T47D (cell line): ENCODE results near the gene S100A14.
A peak's percentile ranks its signal among the peaks of the same experiment; 100 is the strongest.

ENCODE experiments used
- DNase-seq, 2 experiments: peaks; one replicate each; pipeline versions ENCODE4 v3.0.0 to v3.0.0-alpha.2; 2011 to 2012; ENCODE audit warnings: low read depth in 1 of 2, low spot score in 1 of 2
- JUND ChIP-seq: IDR thresholded peaks from 2 replicates; pipeline ENCODE4 v1.6.1; 2012; ENCODE audit warnings: low read depth
- in situ Hi-C: cut with HindIII; loops from 2 replicates; pipeline ENCODE4 v1.10.0; 2016; ENCODE audit warnings: low sequenced_read_pairs, low pct_unique_long_range_greater_than_20kb

Gene S100A14

DNA sequence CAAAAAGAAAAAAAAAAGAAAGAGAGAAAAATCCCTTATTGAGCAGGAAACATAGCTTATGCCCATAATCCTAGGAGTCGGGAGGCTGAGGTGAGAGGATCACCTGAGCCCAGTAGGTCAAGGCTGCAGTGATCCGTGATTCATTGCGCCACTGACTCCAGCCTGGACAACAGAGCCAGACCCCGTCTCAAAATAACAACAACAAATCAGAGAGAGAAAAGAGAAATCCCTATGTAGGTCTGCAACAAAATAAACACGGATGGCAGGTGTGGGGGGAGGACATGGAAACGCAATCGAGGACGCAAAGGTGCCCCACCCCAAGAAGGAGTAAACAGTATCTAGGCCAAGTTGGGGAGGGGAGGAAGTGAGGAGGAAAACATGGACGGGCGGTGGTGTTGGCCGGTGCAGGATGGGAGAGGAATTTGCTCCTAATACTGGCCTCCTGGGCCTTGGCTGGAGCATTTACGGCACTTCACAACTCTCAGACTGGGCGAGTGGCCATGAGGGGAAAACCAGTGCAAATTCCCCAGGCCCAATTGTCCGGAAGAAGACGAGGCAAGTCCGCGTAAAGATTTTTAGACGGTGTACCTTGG lies 17.1 kb upstream of the S100A14 start:
- in situ Hi-C loops = no loop called here

GRCh38 chr1:153631047-153632022 lies 15.2 kb upstream of the S100A14 start:
- no peak for TF ChIP-seq JUND
- peak; percentile 67 to 92 for DNase-seq
- in situ Hi-C loops = no loop called here

More for the DNA sequence above, 17.1 kb upstream of the S100A14 start:
- no peak for DNase-seq
- no peak for TF ChIP-seq JUND

- DNase-seq = no peak
- in situ Hi-C loops = no loop called here
- no peak for TF ChIP-seq JUND
These were observed 14.3 kb upstream of the S100A14 start for GRCh38 chr1:153630384-153630783.

DNA sequence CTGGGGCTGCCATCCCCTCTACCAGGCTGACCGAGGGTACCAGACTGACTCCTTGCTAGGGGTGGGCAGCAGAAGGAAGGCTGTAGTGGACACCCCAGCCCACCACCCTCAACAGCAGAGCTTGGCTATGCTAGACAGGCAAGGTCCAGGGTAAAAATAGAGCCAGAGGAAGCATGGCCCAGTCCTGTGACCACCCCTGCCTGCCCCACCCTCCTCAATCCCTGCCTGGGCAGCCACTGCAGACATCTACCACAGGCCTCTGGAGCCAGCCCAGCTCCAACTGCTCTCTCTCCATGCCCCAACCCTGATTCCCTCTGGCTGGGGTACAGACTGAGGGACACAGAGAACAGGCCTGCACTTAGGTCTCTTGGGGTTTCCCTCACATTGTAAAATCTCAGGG lies 13.8 kb upstream of the S100A14 start:
- in situ Hi-C loops = no loop called here
- DNase-seq = no peak

GRCh38 chr1:153629343-153629665 lies 13.2 kb upstream of the S100A14 start:
- in situ Hi-C loops = no loop called here
- no peak for DNase-seq

More for the DNA sequence above, 13.8 kb upstream of the S100A14 start:
- no peak for TF ChIP-seq JUND

GRCh38 chr1:153628638-153629342 lies 12.7 kb upstream of the S100A14 start:
- no peak for DNase-seq
- TF ChIP-seq JUND = no peak
- in situ Hi-C loops = no loop called here

More at GRCh38 chr1:153629343-153629665, 13.2 kb upstream of the S100A14 start:
- no peak for TF ChIP-seq JUND

DNA sequence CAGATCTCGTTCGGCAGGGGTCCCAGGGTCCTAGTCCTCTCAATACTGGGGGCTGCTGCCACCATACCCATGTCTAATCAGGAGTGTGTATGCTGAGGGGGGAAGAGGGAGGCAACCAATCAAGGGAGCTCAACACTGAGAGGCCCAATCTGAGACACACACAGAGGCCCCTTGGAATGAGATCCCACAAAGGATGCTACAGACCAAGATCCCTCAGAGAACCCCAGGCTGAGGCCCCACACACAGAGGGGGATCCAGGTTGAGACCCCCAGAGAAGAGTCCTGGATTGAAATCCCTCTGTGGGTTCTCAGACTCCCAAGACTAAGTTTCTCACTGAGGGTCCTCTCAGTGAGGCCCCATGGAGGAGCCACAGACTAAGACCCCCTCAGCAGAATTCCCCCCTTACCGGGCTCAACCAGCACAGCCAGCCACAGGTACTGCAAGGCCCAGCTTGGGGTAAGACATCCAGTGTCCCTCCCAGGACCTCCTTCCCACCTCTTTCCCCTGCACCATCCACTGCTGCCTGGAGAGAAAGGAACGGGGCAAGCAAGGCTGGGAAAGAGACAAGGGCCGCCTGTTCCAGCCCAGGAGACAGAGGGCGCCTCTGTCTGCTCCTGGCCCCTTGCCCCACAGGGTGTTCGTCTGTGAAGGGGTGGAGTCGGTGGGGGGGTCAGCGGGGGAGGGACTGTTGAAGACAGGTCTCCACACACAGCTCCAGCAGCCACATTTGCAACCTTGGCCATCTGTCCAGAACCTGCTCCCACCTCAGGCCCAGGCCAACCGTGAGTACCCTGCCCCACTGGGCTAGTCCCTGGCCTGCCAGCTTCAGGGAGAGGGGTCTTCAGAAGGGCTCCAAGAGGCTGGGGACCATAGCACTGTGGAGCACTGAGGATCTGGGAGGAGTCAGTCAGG lies 11.8 kb upstream of the S100A14 start, which contains the start of gene S100A1:
TSS of gene S100A1 (plus strand) at position 720 of the 912 bp plus-strand sequence. CDS start 2,088 bp downstream, outside the sequence.
- TF ChIP-seq JUND = no peak
- in situ Hi-C loops = no loop called here
- DNase-seq = peak in 1 of 2 experiments; percentile 85

DNA sequence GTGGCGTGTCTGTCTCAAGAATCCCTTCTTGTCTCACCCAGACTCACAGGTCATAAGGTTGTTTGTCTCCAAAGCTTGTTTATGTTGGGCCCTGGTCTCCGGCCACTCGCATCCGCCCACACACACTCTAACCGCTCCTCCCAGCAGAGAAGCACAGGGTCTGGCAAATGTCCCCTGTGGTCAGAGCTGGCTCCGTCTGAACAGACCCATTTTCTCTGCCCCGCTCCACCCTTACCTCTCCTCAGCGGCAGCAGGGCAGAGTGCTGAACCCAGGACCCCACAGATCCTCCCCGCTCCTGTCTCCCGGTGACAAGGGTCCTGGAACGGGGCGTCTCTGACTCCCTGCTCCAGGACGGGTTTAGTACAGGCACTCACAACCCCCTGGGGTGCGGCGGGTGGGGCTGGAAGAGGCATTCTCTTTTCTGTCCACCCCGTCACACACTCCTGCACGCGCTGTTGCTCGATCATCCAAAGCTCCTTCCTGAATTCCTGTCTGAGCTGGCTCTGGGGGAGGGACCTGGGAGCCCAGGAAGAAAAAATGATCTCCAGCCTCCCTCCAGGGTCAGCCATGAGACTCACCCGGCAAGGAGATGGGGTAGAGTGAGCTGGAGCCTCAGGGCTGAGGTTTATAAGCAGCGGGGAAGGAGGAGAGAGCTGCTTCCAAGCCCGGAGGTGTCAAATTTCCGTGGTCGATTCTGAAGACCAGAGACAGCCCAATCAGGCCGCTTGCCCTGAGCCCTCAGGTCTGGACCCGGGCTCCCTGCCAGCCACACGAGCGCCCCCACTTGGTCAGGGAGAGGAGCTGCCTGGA lies 11.0 kb upstream of the S100A14 start, which contains the start of gene S100A13:
TSS of gene S100A13 (minus strand) at position 602 of the 811 bp plus-strand sequence. CDS start 1,033 bp downstream, outside the sequence.
- peak; percentile 70 to 96 for DNase-seq
- no peak for TF ChIP-seq JUND
- in situ Hi-C loops = no loop called here

GRCh38 chr1:153626477-153626903 lies 10.4 kb upstream of the S100A14 start:
- TF ChIP-seq JUND = no peak
- DNase-seq = no peak
- in situ Hi-C loops = no loop called here

GRCh38 chr1:153624965-153625611 lies 9.0 kb upstream of the S100A14 start:
- no peak for DNase-seq
- in situ Hi-C loops = no loop called here
- TF ChIP-seq JUND = no peak

DNA sequence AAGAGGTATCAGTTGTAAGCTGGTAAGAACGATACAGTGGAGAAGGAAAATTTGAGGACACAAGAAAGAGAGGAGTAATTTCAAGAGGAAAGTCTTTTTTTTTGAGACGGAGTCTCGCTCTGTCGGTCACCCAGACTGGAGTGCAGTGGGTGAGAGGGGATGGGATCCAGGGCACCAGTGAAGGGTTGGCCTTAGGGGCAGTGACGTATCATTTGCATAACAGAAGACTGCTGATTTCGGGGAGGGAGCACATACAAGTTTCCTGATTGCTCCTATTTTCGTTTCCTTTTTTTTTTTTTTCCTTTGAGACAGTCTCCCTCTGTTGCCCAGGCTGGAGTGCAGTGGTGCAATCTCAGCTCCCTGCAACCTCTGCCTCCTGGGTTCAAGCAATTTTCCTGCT lies 7.0 kb upstream of the S100A14 start:
- DNase-seq = no peak
- TF ChIP-seq JUND = no peak
- in situ Hi-C loops = no loop called here
